H1 (cell line): ENCODE results near the gene QPCTL. TPM values are rescaled to one million over a fixed set of nuclear protein-coding genes. Genes with fewer than 3 reads are reported as not detected.

Experiments used
- CTCF ChIA-PET: fragments of 300-600 bp; sonication (Branson Sonifier 250); formaldehyde crosslinking; loops from one replicate; lab custom pipeline; 2021; ENCODE audit not compliant: partially characterized antibody; lab: Charles Lee
- POLR2A ChIA-PET: fragments of 300-600 bp; sonication (Branson Sonifier 250); formaldehyde crosslinking; loops from one replicate; lab custom pipeline; 2021; ENCODE audit warnings: inconsistent platforms; ENCODE audit not compliant: partially characterized antibody; lab: Charles Lee
- DNase-seq, 2 experiments: peaks; one replicate each; pipeline versions ENCODE4 v3.0.0 to v3.0.0-alpha.2; 2010 to 2022; ENCODE audit warnings: low spot score in 2 of 2, low read depth in 1 of 2, mixed read lengths in 1 of 2
- FAIRE-seq: peaks from 2 replicates; lab custom pipeline; 2011; peaks lifted over from hg19 to GRCh38; lab: Jason Lieb, UNC
- H2AFZ ChIP-seq: 2 replicates; pipeline ENCODE4 v1.8.1; 2012; ENCODE audit warnings: low read length, inconsistent platforms
- H2AK5ac ChIP-seq: 2 replicates; pipeline ENCODE4 v1.6.1; 2013; ENCODE audit warnings: low read depth, low read length
- H2BK120ac ChIP-seq: replicated peaks from 2 replicates; pipeline ENCODE3; 2013; ENCODE audit warnings: low read depth, low read length, inconsistent platforms
- H2BK12ac ChIP-seq: 2 replicates; pipeline ENCODE4 v1.6.1; 2013; ENCODE audit warnings: low read depth, low read length
- H2BK15ac ChIP-seq: 2 replicates; pipeline ENCODE4 v1.6.1; 2013; ENCODE audit warnings: low read length
- H2BK20ac ChIP-seq: 2 replicates; pipeline ENCODE4 v1.6.1; 2013; ENCODE audit warnings: low read length
- H2BK5ac ChIP-seq: 2 replicates; pipeline ENCODE4 v1.6.1; 2013; ENCODE audit warnings: low read depth, low read length
- H3K14ac ChIP-seq: 2 replicates; pipeline ENCODE4 v1.6.1; 2013; ENCODE audit warnings: inconsistent platforms; ENCODE audit not compliant: insufficient read length
- H3K18ac ChIP-seq: 2 replicates; pipeline ENCODE4 v1.6.1; 2013; ENCODE audit warnings: low read length; ENCODE audit errors: extremely low read depth
- H3K23ac ChIP-seq: 2 replicates; pipeline ENCODE4 v1.6.1; 2013; ENCODE audit warnings: inconsistent platforms; ENCODE audit not compliant: insufficient read length
- H3K23me2 ChIP-seq: 2 replicates; pipeline ENCODE4 v1.6.1; 2013; ENCODE audit warnings: low read depth, low read length
- H3K27ac ChIP-seq: 2 replicates; pipeline ENCODE4 v1.6.1; 2011; ENCODE audit warnings: low read depth, low read length, inconsistent platforms
- H3K27me3 ChIP-seq, 4 experiments: replicated peaks in 1 of 4; 1 replicate in 1 of 4; 2 replicates in 3 of 4; pipeline versions ENCODE4 v1.6.1 to v1.8.1; 2011 to 2013; ENCODE audit warnings: low read length in 3 of 4, mild to moderate bottlenecking in 3 of 4, inconsistent platforms in 2 of 4, mixed read lengths in 2 of 4, moderate library complexity in 1 of 4; ENCODE audit not compliant: control insufficient read depth in 3 of 4, insufficient read depth in 3 of 4; ENCODE audit errors: extremely low read depth in 1 of 4
- H3K36me3 ChIP-seq, 4 experiments: 2 replicates each; pipeline versions ENCODE4 v1.6.1 to v1.8.1; 2011 to 2013; ENCODE audit warnings: mild to moderate bottlenecking in 4 of 4, low read length in 3 of 4, moderate library complexity in 2 of 4, control low read depth in 1 of 4, inconsistent platforms in 1 of 4; ENCODE audit not compliant: insufficient read depth in 4 of 4, control insufficient read depth in 2 of 4
- H3K4ac ChIP-seq: replicated peaks from 2 replicates; pipeline ENCODE3; 2013; ENCODE audit warnings: low read length, low read depth, mixed read lengths, inconsistent platforms; ENCODE audit not compliant: insufficient read length
- H3K4me1 ChIP-seq, 4 experiments: replicated peaks in 1 of 4; 1 replicate in 1 of 4; 2 replicates in 3 of 4; pipeline versions ENCODE4 v1.6.1 to v1.8.1; 2011 to 2013; ENCODE audit warnings: low read length in 3 of 4, inconsistent platforms in 2 of 4, mixed read lengths in 1 of 4; ENCODE audit not compliant: insufficient read depth in 4 of 4, control insufficient read depth in 3 of 4
- H3K4me2 ChIP-seq, 2 experiments: 2 replicates each; pipeline versions ENCODE4 v1.6.1 to v1.8.1; 2011 to 2013; ENCODE audit warnings: low read depth in 2 of 2, low read length in 2 of 2, control low read depth in 1 of 2, inconsistent platforms in 1 of 2, mild to moderate bottlenecking in 1 of 2; ENCODE audit not compliant: insufficient read depth in 1 of 2
- H3K4me3 ChIP-seq, 4 experiments: fragments of 200-600, 300-600 bp in 1 of 4; sonication (generic), shearing (Covaris generic), sonication (Bioruptor Twin) in 1 of 4; 2 replicates each; pipeline versions ENCODE4 v1.5.1 to v1.8.1; 2011 to 2016; ENCODE audit warnings: low read length in 4 of 4, low read depth in 3 of 4, control low read depth in 2 of 4, inconsistent platforms in 2 of 4, mild to moderate bottlenecking in 2 of 4, mixed read lengths in 1 of 4, moderate library complexity in 1 of 4; ENCODE audit not compliant: insufficient read depth in 2 of 4; ENCODE audit errors: extremely low read depth in 1 of 4
- H3K56ac ChIP-seq: replicated peaks from 2 replicates; pipeline ENCODE3; 2013; ENCODE audit warnings: low read depth, mild to moderate bottlenecking, mixed read lengths, low read length, inconsistent platforms; ENCODE audit not compliant: insufficient read length
- H3K79me1 ChIP-seq: 2 replicates; pipeline ENCODE4 v1.6.1; 2013; ENCODE audit warnings: low read depth, low read length, control low read depth
- H3K79me2 ChIP-seq, 2 experiments: 2 replicates each; pipeline versions ENCODE4 v1.6.1 to v1.8.1; 2012 to 2013; ENCODE audit warnings: low read length in 2 of 2, mild to moderate bottlenecking in 2 of 2, inconsistent platforms in 1 of 2; ENCODE audit not compliant: insufficient read depth in 2 of 2, control insufficient read depth in 1 of 2
- H3K9ac ChIP-seq, 4 experiments: replicated peaks in 1 of 4; 1 replicate in 1 of 4; 2 replicates in 3 of 4; pipeline versions ENCODE4 v1.6.1 to v1.8.1; 2011 to 2013; ENCODE audit warnings: low read depth in 3 of 4, low read length in 3 of 4, control low read depth in 2 of 4, mild to moderate bottlenecking in 2 of 4, moderate library complexity in 2 of 4, inconsistent platforms in 1 of 4; ENCODE audit errors: extremely low read depth in 1 of 4
- H3K9me3 ChIP-seq, 2 experiments: 2 replicates each; pipeline versions ENCODE4 v1.6.1 to v1.8.1; 2012 to 2013; ENCODE audit warnings: mild to moderate bottlenecking in 2 of 2, moderate library complexity in 2 of 2, control low read depth in 1 of 2, inconsistent platforms in 1 of 2, low read depth in 1 of 2, low read length in 1 of 2, mixed read lengths in 1 of 2; ENCODE audit not compliant: insufficient read depth in 2 of 2
- H4K20me1 ChIP-seq, 2 experiments: replicated peaks in 1 of 2; 2 replicates each; pipeline versions ENCODE3 to v1.8.1; 2011 to 2013; ENCODE audit warnings: inconsistent platforms in 2 of 2, low read length in 2 of 2, mild to moderate bottlenecking in 1 of 2; ENCODE audit not compliant: insufficient read depth in 2 of 2, control insufficient read depth in 1 of 2
- H4K5ac ChIP-seq: 2 replicates; pipeline ENCODE4 v1.6.1; 2013; ENCODE audit warnings: low read length, low read depth, mixed read lengths, inconsistent platforms; ENCODE audit not compliant: insufficient read length
- H4K8ac ChIP-seq: 2 replicates; pipeline ENCODE4 v1.8.0; 2013; ENCODE audit warnings: mild to moderate bottlenecking, moderate library complexity, low read length, inconsistent platforms; ENCODE audit not compliant: insufficient read depth; ENCODE audit errors: extremely low read depth
- H4K91ac ChIP-seq: replicated peaks from 2 replicates; pipeline ENCODE3; 2013; ENCODE audit warnings: low read length, mixed read lengths, inconsistent platforms; ENCODE audit not compliant: insufficient read length
- ASH2L ChIP-seq: fragments of 200-600, 300-600 bp; sonication (generic); IDR thresholded peaks from one replicate; pipeline ENCODE4 v1.7.1; 2017; ENCODE audit warnings: low read length
- BACH1 ChIP-seq: IDR thresholded peaks from 2 replicates; pipeline ENCODE4 v1.6.1; 2012; ENCODE audit warnings: low read length, improper control_type of control experiment
- CTBP2 ChIP-seq: IDR thresholded peaks from 2 replicates; pipeline ENCODE4 v1.7.0; 2011; ENCODE audit warnings: borderline replicate concordance, mild to moderate bottlenecking, moderate library complexity, mixed read lengths, low read length; ENCODE audit not compliant: insufficient read depth, insufficient read length
- GTF2F1 ChIP-seq: IDR thresholded peaks from 2 replicates; pipeline ENCODE4 v1.6.1; 2012; ENCODE audit warnings: low read depth, low read length, improper control_type of control experiment, borderline replicate concordance
- JUND ChIP-seq: IDR thresholded peaks from 2 replicates; pipeline ENCODE4 v1.6.1; 2011; ENCODE audit warnings: mild to moderate bottlenecking, improper control_type of control experiment, low read length
- KDM1A ChIP-seq: fragments of 200-600, 300-600 bp; sonication (generic); IDR thresholded peaks from 2 replicates; pipeline ENCODE4 v1.7.1; 2016; ENCODE audit warnings: mild to moderate bottlenecking, low read length, borderline replicate concordance
- MAFK ChIP-seq: IDR thresholded peaks from 2 replicates; pipeline ENCODE4 v1.6.1; 2012; ENCODE audit warnings: low read depth, mild to moderate bottlenecking, improper control_type of control experiment, low read length
- NANOG ChIP-seq: IDR thresholded peaks from 2 replicates; pipeline ENCODE4 v1.6.1; 2011; ENCODE audit warnings: low read length, low read depth, mild to moderate bottlenecking, inconsistent platforms; ENCODE audit not compliant: insufficient read depth, poor library complexity, severe bottlenecking
- POLR2A ChIP-seq, 2 experiments: IDR thresholded peaks; 1 replicate in 1 of 2; 2 replicates in 1 of 2; pipeline ENCODE4 v1.6.1; 2011; ENCODE audit warnings: low read depth in 2 of 2, low read length in 2 of 2, mild to moderate bottlenecking in 2 of 2; ENCODE audit errors: control extremely low read depth in 1 of 2
- POU5F1 ChIP-seq: IDR thresholded peaks from 2 replicates; pipeline ENCODE4 v1.6.1; 2011; ENCODE audit warnings: low read depth, mild to moderate bottlenecking, low read length, moderate library complexity
- SIRT6 ChIP-seq: IDR thresholded peaks from one replicate; pipeline ENCODE4 v1.7.1; 2012; ENCODE audit warnings: low read length, inconsistent platforms
- SUZ12 ChIP-seq: fragments of 200-600 bp; sonication (generic); IDR thresholded peaks from 2 replicates; pipeline ENCODE4 v1.6.1; 2012; ENCODE audit warnings: mild to moderate bottlenecking, inconsistent platforms, low read length, moderate library complexity, mixed read lengths
- TAF1 ChIP-seq: IDR thresholded peaks from 2 replicates; pipeline ENCODE4 v1.6.1; 2011; ENCODE audit warnings: mild to moderate bottlenecking, low read depth, low read length
- TBP ChIP-seq: IDR thresholded peaks from 2 replicates; pipeline ENCODE4 v1.6.1; 2011; ENCODE audit warnings: low read depth, low read length, improper control_type of control experiment
- TEAD4 ChIP-seq: IDR thresholded peaks from 2 replicates; pipeline ENCODE4 v1.6.1; 2012; ENCODE audit warnings: low read depth, low read length, inconsistent platforms, mixed read lengths
- YY1 ChIP-seq: IDR thresholded peaks from 2 replicates; pipeline ENCODE4 v1.6.1; 2011; ENCODE audit warnings: low read depth, mild to moderate bottlenecking, low read length
- WGBS, 2 experiments: shearing (Covaris generic) in 1 of 2; methylation state at CpG; one replicate each; pipeline versions ENCODE4 v1.1.6 to v1.1.7; 2013 to 2015; ENCODE audit warnings: low lambda C conversion rate in 2 of 2, mixed read lengths in 2 of 2, inconsistent platforms in 1 of 2, low coverage in 1 of 2, missing lambda C conversion rate in 1 of 2; ENCODE audit not compliant: insufficient replicate concordance in 2 of 2, insufficient coverage in 1 of 2, insufficient read length in 1 of 2; ENCODE audit errors: extremely low coverage in 1 of 2, missing lambda C conversion rate in 1 of 2; 5-methylcytosine and 5-hydroxymethylcytosine counted together
- polyA plus RNA-seq, 7 experiments: library from polyadenylated mRNA; depleted of rRNA in 3 of 7; stranded (reverse) in 5 of 7; unstranded in 2 of 7; fragments of >200 nt in 5 of 7; fragments of 200-250 nt in 2 of 7; gene quantifications; 1 replicate in 5 of 7; 2 replicates in 1 of 7; 4 replicates in 1 of 7; pipeline versions ENCODE4 v1.2.1 to v1.2.3, GENCODE V29; 2011 to 2013; ENCODE audit warnings: missing spikeins in 2 of 7, mixed read lengths in 2 of 7
- total RNA-seq: library from RNA; stranded (reverse); fragmentation: NEBNext Ultra II Directional; extraction: Animal tissue kit (Norgen Biotek cat#: 25700); gene quantifications from 2 replicates; pipeline ENCODE4 v1.2.1, GENCODE V29; 2021

The QPCTL gene
- total and polyA plus RNA-seq, 2 of the 8 experiments (the other 6 are each of a cell fraction or from before 2014, with no cell fraction given), result 25.2 to 35.3 TPM

DNA sequence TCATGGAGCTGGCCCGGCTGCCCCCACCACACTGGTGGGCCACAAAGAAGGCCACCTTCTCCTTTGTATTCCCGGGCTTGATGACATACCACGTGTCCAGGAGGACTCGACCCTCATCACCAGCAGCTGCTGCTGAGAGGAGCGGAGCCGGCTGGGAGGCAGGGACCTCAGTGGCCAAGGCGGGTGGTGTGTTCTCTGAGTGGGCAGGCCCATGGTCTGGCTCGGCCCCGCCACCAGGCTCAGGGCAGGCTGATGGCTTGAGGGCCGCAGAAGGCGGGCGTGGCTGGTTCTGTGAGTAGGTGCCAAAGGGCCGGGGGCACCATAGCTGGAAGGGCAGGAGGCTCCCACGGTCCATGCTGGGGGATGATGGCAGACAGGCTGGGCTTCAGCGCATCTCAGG is 20.7 kb downstream of the QPCTL start:
- Histone ChIP-seq H2BK5ac (no peak overlapping the region), H3K36me3 (peaks cover 0 to 19% (median 11%) of the 10 kb centered on the region in 4 experiments; a peak in 6 of 8 replicates), H3K18ac (no peak overlapping the region), H2AFZ (no peak overlapping the region), H3K27me3 (no peaks in the 10 kb centered on the region), H3K4me3 (no peak overlapping the region), H3K56ac (no peak overlapping the region), H4K91ac (no peak overlapping the region), H2AK5ac (no peak overlapping the region), H3K23ac (no peak overlapping the region), H2BK12ac (no peak overlapping the region), H4K20me1 (peaks cover 5% of the 10 kb centered on the region in 2 experiments), H3K14ac (no peak overlapping the region), H4K8ac (no peak overlapping the region), H3K9ac (no peak overlapping the region), H2BK20ac (no peak overlapping the region), H3K79me1 (peaks cover 8% of the 10 kb centered on the region), H2BK15ac (0 out of 2 replicates have a peak overlapping the region, but pooled peaks have one; percentile 46), H3K4ac (no peak overlapping the region), H3K27ac (no peak overlapping the region), H4K5ac (no peak overlapping the region), H3K9me3 (no peaks in the 10 kb centered on the region), H3K79me2 (peaks cover 8 to 35% of the 10 kb centered on the region in 2 experiments), H3K4me1 (peaks cover 0 to 8% (median 6%) of the 10 kb centered on the region in 4 experiments; a peak in 6 of 7 replicates), H3K4me2 (no peak overlapping the region), H3K23me2 (peaks cover 13% of the 10 kb centered on the region), H2BK120ac (no peak overlapping the region)
- TF ChIP-seq JUND, result no peak
- no peak for TF ChIP-seq NANOG
- TF ChIP-seq KDM1A, result no peak
- no peak for TF ChIP-seq ASH2L
- TF ChIP-seq POU5F1, result no peak
- TF ChIP-seq CTBP2, result no peak
- TF ChIP-seq YY1, result no peak
- TF ChIP-seq TBP, result no peak
- no peak for TF ChIP-seq TAF1
- TF ChIP-seq SUZ12, result no peak
- TF ChIP-seq BACH1, result no peak
- TF ChIP-seq POLR2A (IDR thresholded peaks at IDR 0.05; ENCODE audit: control extremely low read depth in 1 of 2, low read depth in 2 of 2, low read length in 2 of 2), result no peak
- TF ChIP-seq MAFK, result no peak
- no peak for TF ChIP-seq GTF2F1
- no peak for TF ChIP-seq TEAD4
- no peak for TF ChIP-seq SIRT6
- WGBS, 2 experiments, result 95% methylated on average over 13 of the region's 15 CpGs; no CpG with 5 or more reads in 1 of the 2 experiments
- POLR2A ChIA-PET, result interaction anchor here (0.6 to 20.0 kb wide), 5 partner anchors 9 to 53 kb away, joined by 3 to 284 read pairs (median 5); partner anchors contain the start of genes QPCTL, SIX5 and SNRPD2
- DNase-seq, result no peak
- CTCF ChIA-PET, result interaction anchor here (0.6 to 4.2 kb wide), 6 partner anchors 9 to 274 kb away, joined by 3 to 14 read pairs (median 4); no protein-coding TSS in a partner anchor
- FAIRE-seq, result no peak
